ENCODE measurements around the gene NDUFS7.

Gene NDUFS7

DNA sequence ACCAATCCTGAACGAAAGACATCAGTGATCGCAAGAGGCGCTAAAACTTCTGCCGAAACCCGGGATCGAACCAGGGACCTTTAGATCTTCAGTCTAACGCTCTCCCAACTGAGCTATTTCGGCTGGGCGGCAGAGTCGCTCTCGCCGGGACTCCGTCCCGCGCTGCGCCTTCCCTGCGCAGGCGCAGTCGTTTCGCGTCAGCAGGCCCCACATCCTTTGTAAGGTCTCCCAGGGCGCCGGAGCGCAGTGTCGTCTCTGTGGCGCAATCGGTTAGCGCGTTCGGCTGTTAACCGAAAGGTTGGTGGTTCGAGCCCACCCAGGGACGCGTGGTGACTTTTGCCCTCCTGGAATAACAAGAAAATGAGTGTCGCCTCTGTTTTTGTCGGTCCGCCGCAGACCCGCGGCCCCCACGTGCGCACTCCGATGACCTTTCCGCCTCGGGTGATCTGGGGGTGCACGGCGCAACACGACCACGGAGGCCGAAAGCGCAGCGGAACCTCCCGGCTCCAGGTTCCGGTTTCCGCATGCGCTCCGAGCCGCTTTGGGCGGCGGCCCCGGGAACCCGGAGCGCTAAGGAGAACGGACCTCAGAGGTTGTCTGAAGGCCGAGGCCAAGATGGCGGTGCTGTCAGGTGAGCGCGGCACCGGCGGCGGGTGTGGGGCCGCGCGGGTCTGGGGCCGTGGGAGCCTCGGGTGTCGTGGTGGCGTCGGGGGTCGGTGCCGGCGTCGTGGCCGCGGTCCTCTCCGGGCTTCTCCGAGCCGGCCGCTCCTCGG is at the start of gene NDUFS7:
TSS of gene NDUFS7 (plus strand) at position 596 of the 773 bp plus-strand sequence. CDS start at position 616, 20 bp downstream.
- DNase-seq: peak; percentile 97 to 98

DNA sequence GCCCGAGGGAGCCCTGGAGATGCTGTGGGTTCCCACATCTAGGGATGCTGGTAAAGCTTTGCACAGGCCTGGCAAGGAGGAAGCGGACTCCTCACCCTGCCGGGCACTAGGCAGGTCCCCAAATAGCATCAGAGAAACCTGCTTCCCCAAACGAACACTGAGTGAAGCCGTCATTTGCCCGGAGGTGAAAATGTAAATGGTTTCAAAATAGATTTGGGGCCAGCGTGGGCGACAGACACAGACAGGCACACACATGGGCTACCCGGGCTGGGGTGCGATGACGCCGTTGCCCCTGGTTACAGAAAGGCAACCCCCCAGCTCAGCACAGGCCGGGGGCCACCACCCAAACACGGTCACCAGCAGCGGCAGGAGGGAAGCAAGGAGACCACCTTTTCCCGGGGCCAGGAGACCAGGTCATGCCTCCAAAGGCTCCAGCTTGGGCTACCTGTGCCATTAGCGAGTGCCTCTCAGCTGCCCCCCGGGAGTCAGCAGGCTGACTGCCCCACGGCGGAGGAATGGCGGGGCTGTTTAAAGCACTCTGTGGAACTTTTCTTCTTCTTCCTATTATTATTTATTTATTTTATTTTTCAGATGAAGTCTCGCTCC is 47.5 kb upstream of the NDUFS7 start:
- no peak for DNase-seq

DNA sequence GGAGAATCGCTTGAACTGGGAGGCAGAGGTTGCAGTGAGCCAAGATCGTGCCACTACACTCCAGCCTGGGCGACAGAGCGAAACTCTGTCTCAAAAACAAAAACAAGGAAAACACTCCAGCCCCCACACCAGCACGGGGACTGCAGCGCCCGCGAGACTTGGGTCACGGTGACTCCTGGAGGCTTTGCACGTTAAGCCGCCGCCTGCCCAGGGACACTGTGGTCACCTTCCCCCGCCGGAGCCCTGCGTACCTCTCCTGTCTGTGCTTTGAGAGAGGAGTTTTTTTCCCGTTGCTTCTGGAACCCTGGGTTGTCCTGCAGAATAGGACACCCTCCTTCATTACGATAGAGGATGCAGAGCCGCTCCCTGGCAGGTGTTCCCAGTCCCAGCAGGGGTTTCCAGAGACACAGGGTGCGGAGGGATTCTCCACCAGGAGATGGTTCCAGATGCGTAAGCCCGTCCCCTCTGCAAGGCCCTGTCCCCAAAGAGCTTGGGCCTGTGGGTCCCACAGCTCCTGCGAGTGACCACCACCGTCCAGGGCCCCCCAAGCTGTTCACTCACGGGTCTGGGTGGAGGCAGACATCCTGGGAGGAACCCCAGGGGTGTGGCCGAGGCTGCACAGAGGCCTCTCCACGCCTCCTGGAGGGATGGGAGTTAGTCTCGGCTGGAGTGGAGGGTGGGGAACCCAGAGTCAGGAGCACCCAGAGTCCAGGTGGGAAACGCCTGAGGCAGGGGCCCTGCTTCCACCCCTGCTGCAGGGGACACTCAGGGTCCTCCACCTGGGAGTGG is 42.8 kb upstream of the NDUFS7 start:
- DNase-seq: no peak

DNA sequence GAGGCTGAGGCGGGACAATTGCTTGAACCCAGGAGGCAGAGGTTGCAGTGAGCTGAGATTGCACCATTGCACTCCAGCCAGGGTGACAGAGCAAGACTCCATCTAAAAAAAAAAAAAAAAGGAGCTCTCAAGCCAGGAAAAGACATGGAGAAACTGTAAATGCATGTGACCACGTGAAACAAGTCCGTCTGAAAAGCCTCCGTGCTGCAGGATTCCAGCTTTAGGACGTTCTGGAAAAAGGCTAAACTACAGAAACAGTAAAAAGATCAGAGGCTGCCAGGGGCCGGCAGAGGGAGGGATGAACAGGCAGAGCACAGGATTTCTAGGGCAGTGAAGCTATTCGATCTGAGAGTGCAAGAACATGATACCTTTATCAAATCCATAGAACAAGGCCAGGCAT is 40.7 kb upstream of the NDUFS7 start:
- no peak for DNase-seq

DNA sequence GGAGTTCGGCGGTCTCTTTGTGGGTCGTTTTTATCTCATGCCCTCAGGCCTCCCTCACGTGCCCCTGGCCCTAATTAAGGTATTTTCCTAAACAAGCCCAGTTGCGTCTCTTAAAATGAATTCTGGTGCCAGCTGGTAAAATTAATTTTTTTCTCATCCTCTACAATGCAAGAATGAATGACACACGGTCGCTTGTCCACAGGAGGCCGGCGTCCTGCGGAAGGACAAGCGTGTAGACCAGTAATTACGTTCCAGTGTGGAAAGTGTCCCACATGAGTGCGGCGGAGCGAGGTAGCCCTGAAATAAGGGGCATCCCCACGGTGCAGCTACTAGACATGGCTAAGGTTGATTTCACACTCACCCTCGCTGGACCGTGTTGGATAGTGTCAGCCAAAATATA is 34.5 kb upstream of the NDUFS7 start:
- no peak for DNase-seq

DNA sequence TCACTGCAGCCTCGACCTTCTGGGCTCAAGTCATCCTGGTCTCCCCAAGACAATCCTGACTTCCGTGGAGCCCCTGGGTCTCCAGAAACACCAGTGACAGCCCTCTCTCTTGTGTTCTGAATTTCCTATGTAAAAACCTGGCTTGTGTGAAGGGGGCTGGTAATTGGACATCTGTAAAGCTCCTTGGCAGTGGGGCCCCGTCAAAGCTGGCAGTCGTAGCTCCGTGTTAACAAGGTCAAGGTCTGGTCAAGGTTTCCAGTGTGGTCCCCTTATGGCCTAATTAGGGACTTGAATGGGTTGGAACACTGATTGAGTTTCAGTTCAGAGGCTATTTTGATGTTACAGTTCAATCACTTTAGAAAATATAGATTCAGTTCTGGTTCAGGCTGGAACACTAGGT is 32.8 kb upstream of the NDUFS7 start:
- no peak for DNase-seq

DNA sequence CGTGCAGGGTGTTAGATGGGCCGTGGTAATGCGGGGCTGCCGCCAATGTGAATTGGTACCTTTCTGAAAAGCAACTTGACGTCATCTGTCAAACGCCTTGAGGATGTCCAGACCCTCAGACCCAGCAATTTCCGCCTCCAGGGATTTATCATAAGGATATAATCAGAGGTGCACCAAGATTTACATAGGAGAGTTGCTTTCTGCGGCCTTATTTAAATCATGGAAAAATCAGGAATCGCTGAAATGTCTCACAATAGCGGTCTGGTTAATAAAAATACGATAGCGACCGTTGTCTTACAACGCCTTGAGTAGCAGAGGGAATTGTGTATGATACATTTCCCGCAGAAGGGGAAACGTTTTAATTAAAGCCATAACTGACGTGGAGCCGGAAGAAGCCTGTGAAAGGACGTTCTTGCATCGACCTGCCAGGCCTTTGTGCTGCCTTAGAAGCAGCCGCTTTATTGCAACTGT is 32.3 kb upstream of the NDUFS7 start:
- no peak for DNase-seq

DNA sequence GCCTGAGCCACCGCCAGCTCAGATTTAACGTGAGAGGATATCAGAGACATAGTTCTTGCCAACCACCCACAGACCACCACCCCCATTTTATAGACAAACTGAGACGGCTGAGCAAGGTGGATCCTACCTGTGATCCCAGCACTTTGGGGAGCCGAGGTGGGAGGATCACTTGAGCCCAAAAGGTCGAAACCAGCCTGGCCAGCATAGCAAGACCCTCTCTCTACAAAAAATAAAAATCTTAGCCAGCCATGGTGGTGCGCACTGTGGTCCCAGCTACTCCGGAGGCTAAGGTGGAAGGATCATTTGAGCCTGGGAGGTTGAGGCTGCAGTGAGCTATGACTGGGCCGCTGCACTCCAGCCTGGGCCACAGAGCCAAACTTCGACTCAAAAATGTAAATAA is 30.6 kb upstream of the NDUFS7 start:
- no peak for DNase-seq

DNA sequence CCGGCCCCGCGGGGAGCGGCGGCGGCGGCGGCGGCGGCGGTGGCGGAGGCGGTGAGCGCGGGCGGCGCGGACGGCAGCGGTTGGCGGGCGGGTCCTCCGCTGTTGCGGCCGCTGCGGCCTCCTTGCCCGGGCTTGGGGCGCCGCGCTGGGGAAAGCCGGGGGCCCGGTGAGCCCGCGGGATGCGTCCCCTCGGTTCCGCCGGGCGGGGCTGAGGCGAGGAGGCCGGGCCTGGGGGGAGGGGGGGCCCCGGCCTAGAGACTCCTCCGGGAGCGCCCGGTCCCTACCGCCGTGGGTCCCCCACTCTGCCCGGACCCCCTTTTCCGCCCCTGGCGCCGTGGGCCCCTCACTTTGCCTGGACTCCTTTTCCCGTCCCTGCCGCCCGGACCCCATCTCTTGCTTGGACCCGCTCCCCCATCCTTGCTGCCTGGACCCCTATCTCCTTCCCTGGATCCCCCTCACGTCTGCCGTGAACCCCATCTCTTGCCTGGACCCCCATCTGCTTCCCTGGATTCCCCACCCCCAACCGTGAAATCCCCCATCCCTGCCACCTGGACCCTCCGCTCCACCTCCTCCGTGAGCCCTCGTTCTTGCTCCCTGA is 28.6 kb upstream of the NDUFS7 start:
- no peak for DNase-seq

DNA sequence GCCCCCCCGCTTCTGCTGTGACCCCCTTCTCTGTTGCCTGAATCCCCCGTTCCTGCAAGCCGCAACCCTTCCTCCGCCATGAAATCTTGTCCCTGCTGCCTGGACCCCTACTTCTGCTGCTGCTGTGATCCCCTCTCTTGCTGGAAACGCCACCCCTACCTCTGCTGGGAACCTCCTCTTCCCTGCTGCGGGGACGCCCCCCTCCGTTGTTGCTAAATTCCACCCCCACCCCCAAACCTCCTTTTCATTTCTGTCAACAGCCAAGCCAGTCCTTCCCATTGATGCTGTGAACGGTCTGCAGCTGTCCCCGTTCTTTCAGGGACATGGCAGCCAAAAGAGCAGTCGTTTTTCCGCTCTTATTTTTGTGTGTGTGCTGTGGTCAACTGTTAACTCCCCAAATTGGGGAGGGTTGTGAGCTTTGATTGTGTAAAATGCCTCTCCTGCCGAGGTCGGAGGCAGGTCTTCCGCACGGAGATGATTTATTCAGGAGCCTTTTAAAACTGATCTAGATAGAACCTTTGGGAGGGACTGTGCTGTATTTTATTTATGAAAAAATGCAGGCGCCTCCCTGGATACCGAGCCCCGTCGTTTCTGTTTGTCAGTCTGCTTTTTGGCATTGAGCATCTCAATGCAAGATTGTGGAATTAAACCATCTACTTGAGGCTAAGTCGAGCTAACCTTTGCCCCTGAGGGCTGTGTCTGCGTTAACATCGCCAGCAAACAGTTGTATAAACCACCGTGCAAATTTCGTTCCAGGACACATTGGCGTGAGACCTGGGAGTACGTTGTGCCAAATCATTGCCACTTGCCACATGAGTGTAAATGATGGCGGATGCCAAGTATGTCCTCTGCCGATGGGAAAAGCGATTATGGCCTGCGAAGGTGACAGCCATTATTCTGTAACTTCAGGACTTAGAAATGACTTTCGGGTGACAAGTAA is 27.9 kb upstream of the NDUFS7 start:
- peak; percentile 33 to 34 for DNase-seq

DNA sequence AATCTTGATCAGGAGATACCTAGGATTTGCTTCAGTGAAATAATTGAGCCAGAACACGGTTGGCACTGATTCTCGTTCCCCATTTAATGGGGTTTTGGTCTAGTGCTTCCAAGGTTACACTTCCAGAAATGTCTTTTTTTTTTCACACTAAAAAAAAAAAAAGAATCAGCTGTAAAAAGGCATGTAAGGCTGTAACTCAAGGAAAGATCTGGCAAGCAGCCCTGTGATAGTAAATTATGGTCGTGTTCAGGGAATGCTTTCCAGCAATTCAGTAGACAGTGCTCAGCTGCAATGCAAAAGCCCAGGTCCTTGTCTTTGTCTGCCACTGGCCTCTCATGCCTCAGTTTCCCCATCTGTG is 27.2 kb upstream of the NDUFS7 start:
- DNase-seq: no peak

DNA sequence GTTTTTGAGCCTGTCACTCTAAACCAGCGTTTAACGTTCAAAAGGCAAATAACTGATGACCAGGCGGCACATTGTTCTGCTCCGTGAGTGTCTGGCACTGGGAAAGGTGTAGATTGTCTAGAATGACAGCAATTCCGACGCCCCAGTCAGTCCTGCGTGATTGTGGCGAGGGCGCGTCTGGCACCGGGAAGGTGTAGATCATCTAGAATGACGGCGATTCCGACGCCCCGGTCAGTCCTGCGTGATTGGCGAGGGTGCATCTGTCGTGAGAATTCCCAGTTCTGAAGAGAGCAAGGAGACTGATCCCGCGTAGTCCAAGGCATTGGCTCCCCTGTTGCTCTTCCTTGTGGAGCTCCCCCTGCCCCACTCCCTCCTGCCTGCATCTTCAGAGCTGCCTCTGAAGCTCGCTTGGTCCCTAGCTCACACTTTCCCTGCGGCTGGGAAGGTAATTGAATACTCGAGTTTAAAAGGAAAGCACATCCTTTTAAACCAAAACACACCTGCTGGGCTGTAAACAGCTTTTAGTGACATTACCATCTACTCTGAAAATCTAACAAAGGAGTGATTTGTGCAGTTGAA is 26.1 kb upstream of the NDUFS7 start:
- no peak for DNase-seq

DNA sequence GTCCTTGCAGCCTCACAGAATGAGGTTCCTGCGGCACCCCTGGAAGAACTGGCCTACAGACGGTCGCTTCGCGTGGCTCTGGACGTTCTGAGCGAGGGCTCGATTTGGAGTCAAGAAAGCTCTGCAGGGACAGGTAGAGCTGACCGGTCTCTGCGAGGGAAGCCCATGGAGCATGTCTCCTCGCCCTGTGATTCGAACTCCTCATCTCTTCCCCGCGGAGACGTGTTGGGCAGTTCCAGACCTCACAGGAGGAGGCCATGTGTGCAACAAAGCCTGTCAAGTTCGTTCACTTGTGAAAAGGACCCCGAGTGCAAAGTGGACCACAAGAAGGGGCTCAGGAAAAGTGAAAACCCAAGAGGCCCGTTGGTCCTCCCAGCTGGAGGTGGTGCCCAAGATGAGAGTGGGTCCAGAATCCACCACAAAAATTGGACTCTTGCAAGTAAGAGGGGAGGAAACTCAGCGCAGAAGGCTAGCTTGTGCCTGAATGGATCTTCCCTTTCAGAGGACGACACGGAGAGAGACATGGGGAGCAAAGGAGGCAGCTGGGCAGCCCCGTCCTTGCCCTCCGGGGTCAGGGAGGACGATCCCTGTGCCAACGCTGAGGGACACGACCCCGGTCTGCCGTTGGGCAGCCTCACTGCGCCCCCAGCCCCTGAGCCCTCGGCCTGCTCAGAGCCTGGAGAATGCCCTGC is 23.4 kb upstream of the NDUFS7 start:
- DNase-seq: no peak

DNA sequence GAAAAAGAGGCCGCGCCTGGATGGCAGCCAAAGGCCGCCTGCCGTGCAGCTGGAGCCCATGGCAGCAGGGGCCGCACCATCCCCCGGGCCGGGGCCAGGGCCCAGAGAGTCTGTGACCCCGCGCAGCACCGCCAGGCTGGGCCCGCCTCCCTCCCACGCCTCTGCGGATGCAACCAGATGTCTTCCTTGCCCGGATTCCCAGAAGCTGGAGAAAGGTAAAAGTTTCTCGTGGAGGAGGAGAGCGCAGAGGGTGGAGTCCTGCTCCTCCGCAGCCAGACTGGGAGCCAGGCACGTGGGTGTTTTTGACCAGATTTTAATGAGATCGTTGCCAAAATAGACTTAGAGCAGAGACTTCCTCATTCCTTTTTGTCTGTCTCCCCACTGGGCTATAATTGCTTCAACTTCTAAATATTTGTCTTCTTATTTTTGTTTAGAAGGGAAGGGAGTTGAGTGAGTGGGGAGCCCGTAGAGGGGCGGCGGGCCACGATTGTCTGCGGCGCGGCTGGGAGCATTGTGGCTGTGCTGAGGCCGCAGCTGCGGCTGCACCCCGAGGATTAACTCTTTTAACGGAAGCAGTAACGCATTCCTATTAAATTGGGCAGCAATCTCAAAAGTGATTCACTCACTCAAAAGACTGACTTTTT is 22.8 kb upstream of the NDUFS7 start:
- no peak for DNase-seq

DNA sequence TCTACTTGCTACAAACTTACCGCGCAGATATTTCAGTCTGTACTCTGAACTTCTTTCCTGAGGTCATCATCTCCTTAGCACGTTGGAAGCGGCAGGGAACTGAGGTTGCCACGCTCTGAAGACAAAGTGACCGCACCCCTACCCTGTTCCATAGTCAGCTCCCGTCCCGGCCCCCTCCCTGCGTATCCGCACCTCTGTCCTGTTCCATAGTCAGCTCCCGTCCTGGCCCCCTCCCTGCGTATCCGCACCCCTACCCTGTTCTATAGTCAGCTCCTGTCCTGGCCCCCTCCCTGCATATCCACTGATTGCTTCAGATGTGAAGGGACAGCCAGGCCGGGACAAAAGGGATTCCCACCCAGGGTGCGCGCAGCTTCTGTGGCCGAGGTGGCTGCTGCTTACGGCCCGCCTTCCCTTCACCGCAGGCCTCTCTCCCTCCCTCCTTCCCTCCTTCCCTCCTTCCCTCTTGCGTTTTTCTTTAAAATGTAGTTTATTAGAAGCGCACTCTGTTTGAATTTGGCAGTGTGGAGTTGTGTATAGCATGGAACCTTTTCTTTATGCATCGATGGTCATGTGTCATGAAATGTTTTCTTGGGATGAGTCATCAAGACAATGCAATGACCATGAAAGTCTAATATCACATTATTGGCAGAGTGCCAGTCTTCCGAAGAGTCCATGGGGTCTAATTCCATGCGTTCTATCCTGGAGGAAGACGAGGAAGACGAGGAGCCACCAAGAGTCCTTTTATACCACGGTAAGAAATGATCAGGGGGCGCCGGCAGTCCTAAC is 21.9 kb upstream of the NDUFS7 start:
- no peak for DNase-seq

DNA sequence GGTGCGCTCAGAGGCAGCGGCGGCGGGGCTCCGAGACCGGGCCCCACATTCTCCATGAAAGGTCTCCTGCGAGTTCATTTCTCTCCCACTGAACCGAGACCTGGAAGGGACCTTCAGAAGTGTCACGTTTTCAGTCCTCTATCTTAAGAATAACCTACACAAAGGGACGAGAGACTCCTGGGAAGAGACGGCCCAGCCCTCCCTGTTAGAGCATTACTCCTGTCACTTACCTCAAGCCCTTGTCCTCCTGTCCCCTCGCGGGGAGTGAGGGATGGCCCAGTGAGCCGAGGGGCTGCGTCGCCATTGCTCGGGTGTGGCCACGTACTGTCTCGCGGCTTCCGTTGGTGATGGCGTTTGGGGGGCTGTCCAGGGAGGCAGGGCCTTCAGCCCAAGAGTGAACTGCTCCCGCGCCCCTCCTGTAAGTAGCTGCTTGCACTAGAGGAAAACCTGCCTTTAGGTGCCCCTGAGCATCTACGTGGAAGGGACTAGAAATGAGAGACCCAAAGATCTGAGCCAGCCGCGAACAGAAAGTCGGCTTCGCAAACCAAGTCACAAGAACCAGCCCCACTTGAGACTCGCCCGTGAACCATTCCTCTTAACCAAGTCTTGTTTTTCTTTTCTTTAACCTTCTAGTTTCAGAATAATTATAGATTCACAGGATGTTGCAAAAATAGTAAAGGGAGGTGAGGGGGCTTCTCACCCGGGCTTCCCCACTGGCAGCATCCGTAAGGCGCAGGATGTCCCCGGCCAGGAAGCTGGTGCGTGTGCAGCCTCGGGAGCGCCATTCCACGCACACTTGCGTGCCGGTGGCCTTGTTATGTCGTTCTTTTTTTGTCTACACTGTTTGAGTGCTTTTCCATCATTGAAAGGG is 21.1 kb upstream of the NDUFS7 start:
- no peak for DNase-seq

DNA sequence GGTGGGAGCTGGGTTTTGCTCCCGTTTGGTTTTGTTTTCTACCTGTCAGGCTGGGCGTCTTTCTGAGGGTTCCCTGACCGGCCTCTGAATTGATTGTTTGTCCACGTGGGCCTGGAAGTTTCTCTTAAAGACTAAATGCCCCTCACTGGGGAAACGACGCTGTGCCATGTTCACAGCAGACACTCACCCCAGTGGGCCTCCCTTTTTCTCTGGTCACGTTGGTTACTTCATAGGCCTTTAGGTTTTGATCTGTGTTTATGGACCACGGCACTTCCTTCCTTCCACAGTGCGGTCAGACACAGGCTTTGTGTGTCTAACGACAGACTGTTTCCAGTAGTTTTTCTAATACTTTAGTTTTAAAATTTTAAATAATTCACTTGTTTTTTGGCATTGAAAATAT is 20.1 kb upstream of the NDUFS7 start:
- DNase-seq: no peak

DNA sequence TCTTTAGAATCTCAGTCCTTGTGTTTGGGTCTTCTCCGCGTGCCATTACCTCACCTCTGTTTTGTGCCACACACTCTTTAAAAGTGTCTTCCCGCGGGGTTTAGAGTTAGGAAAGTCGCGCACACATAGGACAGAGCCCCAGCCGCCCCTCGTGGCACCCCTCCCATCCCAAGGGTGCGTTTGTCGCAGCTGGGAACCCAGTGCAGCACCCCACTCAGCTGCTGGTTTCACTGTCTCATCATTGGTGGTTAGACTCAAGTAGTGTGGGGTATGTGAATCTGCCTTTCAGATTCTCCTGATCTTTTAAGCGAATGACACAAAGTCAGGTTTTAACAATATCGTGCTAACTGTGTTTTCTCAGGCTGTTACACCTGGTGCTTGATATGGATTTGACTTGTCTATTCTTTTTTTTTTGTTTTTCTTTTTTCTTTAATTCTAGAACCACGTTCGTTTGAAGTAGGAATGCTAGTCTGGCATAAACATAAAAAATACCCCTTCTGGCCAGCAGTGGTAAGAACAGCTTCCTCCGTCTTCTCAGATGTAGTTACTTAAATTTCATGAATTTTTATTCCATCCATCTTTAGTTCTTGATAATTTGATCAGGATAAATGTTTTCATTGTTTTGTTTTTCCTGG is 19.5 kb upstream of the NDUFS7 start:
- DNase-seq: peak in 1 of 2 experiments; percentile 40
